Measurements from ENCODE around the gene TPH2.

- no peak for TF ChIP-seq RAD21 (CRISPR knock-in tag; conservative IDR thresholded peaks at IDR 0.05 in 1 of 2, IDR thresholded peaks at IDR 0.05 in 1 of 2)
- no peak for TF ChIP-seq KLF16 (IDR thresholded peaks at IDR 0.05)
- TF ChIP-seq MXI1 (IDR thresholded peaks at IDR 0.05; ENCODE audit: low read depth, low read length), result no peak
- TF ChIP-seq ARID3A (IDR thresholded peaks at IDR 0.05; ENCODE audit: borderline replicate concordance, low read depth, low read length), result no peak
- no peak for TF ChIP-seq ZNF561 (CRISPR knock-in tag; conservative IDR thresholded peaks at IDR 0.05)
- TF ChIP-seq TRIM28 (IDR thresholded peaks at IDR 0.05), result no peak
- TF ChIP-seq ARID2 (IDR thresholded peaks at IDR 0.05), result no peak
- no peak for TF ChIP-seq KDM5B (IDR thresholded peaks at IDR 0.05; ENCODE audit: insufficient replicate concordance, low read depth, low read length)
- no peak for TF ChIP-seq HDAC6 (IDR thresholded peaks at IDR 0.05; ENCODE audit: low read depth, low read length)
- TF ChIP-seq TFAP4 (CRISPR knock-in tag; IDR thresholded peaks at IDR 0.05; ENCODE audit: borderline replicate concordance), result no peak
- no peak for TF ChIP-seq GABPB1 (CRISPR knock-in tag; IDR thresholded peaks at IDR 0.05)
- no peak for TF ChIP-seq ZFPM2 (CRISPR knock-in tag; IDR thresholded peaks at IDR 0.05)
- TF ChIP-seq ZNF280B (CRISPR knock-in tag; IDR thresholded peaks at IDR 0.05), result no peak
- no peak for TF ChIP-seq ARHGAP35 (IDR thresholded peaks at IDR 0.05; ENCODE audit: partially characterized antibody)
Observed at GRCh38 chr12:71942259-71942658, 3.6 kb downstream of the TPH2 start.

Measured in K562 (cell line).